Stomach (tissue), 9 donors: ENCODE data around the gene CLIC6. TPM values are rescaled to one million over a fixed set of nuclear protein-coding genes. Genes with fewer than 3 reads are reported as not detected.
"Not testable (repeated sequence)": the region's sequence is repeated elsewhere in the genome, so short reads cannot be mapped to it uniquely, and the experiment has no call there.

Experiments
- DNase-seq, 2 donors: peaks; one replicate each; pipeline versions ENCODE4 v3.0.0 to v3.0.0-alpha.2; 2013 to 2019
- H3K27ac ChIP-seq, 5 donors: fragments of 200-600 bp in 4 of 5; sonication (generic) in 4 of 5; one replicate each; pipeline ENCODE4 v1.5.1; 2013 to 2019; ENCODE audit warnings: mild to moderate bottlenecking in 1 of 5, moderate library complexity in 1 of 5
- H3K27me3 ChIP-seq, 3 donors: fragments of 200-600 bp; sonication (generic); one replicate each; pipeline ENCODE4 v1.5.1; 2017 to 2019; ENCODE audit warnings: mixed run types in 1 of 3
- H3K36me3 ChIP-seq, 4 donors: fragments of 200-600 bp; sonication (generic); 1 replicate in 3 of 4; 2 replicates in 1 of 4; pipeline ENCODE4 v1.5.1; 2016 to 2019
- H3K4me1 ChIP-seq, 4 donors: fragments of 200-600 bp; sonication (generic); one replicate each; pipeline ENCODE4 v1.5.1; 2016 to 2019
- H3K4me3 ChIP-seq, 4 donors: fragments of 200-600 bp; sonication (generic) in 3 of 4; one replicate each; pipeline ENCODE4 v1.5.1; 2016 to 2019; ENCODE audit warnings: mild to moderate bottlenecking in 1 of 4
- H3K9me3 ChIP-seq, 4 donors: fragments of 200-600 bp; sonication (generic); one replicate each; pipeline ENCODE4 v1.5.1; 2016 to 2019
- EP300 ChIP-seq: sonication (generic); formaldehyde crosslinking; IDR thresholded peaks from one replicate; pipeline ENCODE4 v1.6.1; 2017; ENCODE audit warnings: antibody characterized with exemption
- POLR2A ChIP-seq, 4 donors: fragments of 450-650 bp; IDR thresholded peaks; one replicate each; pipeline ENCODE4 v1.6.1; 2016; ENCODE audit warnings: antibody characterized with exemption in 4 of 4, control low read depth in 2 of 4, mild to moderate bottlenecking in 1 of 4, moderate library complexity in 1 of 4
- POLR2AphosphoS5 ChIP-seq, 3 donors: sonication (generic); formaldehyde crosslinking; IDR thresholded peaks; one replicate each; pipeline ENCODE4 v1.6.1; 2016; ENCODE audit warnings: antibody characterized with exemption in 3 of 3
- WGBS, 5 donors: extraction: QIAGEN DNeasy Blood & Tissue Kit in 3 of 5; methylation state at CpG; one replicate each; pipeline versions ENCODE4 v1.1.5 to v1.1.7; 2013 to 2018; 5-methylcytosine and 5-hydroxymethylcytosine counted together
- intact Hi-C: fragments of 100-400 bp; cut with DNase I; formaldehyde crosslinking; loops from one replicate; pipeline ENCODE4 v1.15.1; 2023; ENCODE audit warnings: low total_unique reads
- polyA plus RNA-seq, 3 donors: library from polyadenylated mRNA; stranded (reverse); fragments of 200-250 nt; gene quantifications; one replicate each; pipeline ENCODE4 v1.2.3, GENCODE V29; 2013
- total RNA-seq, 5 donors: library from RNA; depleted of rRNA; stranded (reverse); fragments of >200 nt; gene quantifications; one replicate each; pipeline versions ENCODE4 v1.1.0 to v1.2.3, GENCODE V29; 2014 to 2016
- TF ChIP-seq, protein P1 (sequence below), 7 experiments: fragments of 450-650 bp in 4 of 7; fragments of 200-600 bp in 3 of 7; sonication (generic) in 3 of 7; IDR thresholded peaks; one replicate each; pipeline ENCODE4 v1.5.1; 2016 to 2019; ENCODE audit warnings: antibody characterized with exemption in 7 of 7, control low read depth in 2 of 7, mild to moderate bottlenecking in 1 of 7
- donor health status: healthy with polysubstance abuse.
- donor health status: Bipolar disorder and iron deficiency.
- donor health status: healthy.

The CLIC6 gene
- total and polyA plus RNA-seq, 8 donors = 3.8 to 103 (median 64.8) TPM

DNA sequence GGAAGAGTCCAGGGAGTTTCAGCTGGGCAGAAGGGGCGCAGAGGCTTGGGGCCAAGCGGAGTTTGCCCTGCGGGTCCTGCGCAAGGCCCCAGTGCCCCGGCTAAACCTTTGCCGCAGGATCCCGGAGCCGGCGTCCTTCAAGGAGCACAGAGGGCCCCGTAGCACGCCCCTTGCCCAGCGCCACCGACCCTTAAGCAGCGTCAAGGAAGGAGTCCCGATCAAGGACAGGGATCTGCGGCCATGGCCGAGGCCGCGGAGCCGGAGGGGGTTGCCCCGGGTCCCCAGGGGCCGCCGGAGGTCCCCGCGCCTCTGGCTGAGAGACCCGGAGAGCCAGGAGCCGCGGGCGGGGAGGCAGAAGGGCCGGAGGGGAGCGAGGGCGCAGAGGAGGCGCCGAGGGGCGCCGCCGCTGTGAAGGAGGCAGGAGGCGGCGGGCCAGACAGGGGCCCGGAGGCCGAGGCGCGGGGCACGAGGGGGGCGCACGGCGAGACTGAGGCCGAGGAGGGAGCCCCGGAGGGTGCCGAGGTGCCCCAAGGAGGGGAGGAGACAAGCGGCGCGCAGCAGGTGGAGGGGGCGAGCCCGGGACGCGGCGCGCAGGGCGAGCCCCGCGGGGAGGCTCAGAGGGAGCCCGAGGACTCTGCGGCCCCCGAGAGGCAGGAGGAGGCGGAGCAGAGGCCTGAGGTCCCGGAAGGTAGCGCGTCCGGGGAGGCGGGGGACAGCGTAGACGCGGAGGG lies 520 bp downstream of the CLIC6 start:
- intact Hi-C loops = no loop called here

DNA sequence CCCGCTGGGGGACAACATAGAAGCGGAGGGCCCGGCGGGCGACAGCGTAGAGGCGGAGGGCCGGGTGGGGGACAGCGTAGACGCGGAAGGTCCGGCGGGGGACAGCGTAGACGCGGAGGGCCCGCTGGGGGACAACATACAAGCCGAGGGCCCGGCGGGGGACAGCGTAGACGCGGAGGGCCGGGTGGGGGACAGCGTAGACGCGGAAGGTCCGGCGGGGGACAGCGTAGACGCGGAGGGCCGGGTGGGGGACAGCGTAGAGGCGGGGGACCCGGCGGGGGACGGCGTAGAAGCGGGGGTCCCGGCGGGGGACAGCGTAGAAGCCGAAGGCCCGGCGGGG lies 1.1 kb downstream of the CLIC6 start:
- H3K27ac ChIP-seq = peak overlapping the region; percentile 81 to 92 (median 83)

More for the DNA sequence above, 520 bp downstream of the CLIC6 start:
- Histone ChIP-seq H3K27me3 (peaks cover 3 to 66% (median 19%) of the 10 kb centered on the region in 3 donors), H3K9me3 (no peaks in the 10 kb centered on the region), H3K4me1 (peaks cover 7 to 44% (median 33%) of the 10 kb centered on the region in 4 donors), H3K4me3 (peak overlapping the region; percentile 52 to 69 (median 64)), H3K36me3 (no peaks in the 10 kb centered on the region), H3K27ac (peak overlapping the region; percentile 81 to 92 (median 83))
- peak; percentile 54 to 77 for DNase-seq
- TF ChIP-seq POLR2A (IDR thresholded peaks at IDR 0.05) (no peak), POLR2AphosphoS5 (IDR thresholded peaks at IDR 0.05) (no peak), EP300 (no peak)
- TF ChIP-seq, protein P1, sequence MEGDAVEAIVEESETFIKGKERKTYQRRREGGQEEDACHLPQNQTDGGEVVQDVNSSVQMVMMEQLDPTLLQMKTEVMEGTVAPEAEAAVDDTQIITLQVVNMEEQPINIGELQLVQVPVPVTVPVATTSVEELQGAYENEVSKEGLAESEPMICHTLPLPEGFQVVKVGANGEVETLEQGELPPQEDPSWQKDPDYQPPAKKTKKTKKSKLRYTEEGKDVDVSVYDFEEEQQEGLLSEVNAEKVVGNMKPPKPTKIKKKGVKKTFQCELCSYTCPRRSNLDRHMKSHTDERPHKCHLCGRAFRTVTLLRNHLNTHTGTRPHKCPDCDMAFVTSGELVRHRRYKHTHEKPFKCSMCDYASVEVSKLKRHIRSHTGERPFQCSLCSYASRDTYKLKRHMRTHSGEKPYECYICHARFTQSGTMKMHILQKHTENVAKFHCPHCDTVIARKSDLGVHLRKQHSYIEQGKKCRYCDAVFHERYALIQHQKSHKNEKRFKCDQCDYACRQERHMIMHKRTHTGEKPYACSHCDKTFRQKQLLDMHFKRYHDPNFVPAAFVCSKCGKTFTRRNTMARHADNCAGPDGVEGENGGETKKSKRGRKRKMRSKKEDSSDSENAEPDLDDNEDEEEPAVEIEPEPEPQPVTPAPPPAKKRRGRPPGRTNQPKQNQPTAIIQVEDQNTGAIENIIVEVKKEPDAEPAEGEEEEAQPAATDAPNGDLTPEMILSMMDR (IDR thresholded peaks at IDR 0.05) = no peak
- 1 to 8% (median 3%) methylated on average over 24 to 74 of the region's 74 CpGs for WGBS, 5 donors

DNA sequence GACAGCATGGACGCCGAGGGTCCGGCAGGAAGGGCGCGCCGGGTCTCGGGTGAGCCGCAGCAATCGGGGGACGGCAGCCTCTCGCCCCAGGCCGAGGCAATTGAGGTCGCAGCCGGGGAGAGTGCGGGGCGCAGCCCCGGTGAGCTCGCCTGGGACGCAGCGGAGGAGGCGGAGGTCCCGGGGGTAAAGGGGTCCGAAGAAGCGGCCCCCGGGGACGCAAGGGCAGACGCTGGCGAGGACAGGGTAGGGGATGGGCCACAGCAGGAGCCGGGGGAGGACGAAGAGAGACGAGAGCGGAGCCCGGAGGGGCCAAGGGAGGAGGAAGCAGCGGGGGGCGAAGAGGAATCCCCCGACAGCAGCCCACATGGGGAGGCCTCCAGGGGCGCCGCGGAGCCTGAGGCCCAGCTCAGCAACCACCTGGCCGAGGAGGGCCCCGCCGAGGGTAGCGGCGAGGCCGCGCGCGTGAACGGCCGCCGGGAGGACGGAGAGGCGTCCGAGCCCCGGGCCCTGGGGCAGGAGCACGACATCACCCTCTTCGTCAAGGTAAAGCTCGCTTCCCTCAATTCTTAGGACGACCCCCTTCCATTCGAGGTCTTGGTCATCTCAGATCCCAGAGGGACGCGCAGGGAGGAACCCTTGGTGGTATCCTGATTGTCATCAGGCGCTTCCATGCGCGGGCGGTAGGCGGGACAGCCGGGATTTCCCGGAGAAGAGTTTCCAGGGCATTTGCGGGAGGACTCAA lies 1.6 kb downstream of the CLIC6 start:
- H3K4me3 ChIP-seq = peak overlapping the region; percentile 52 to 69 (median 64)

More for the DNA sequence above, 1.1 kb downstream of the CLIC6 start:
- 1 to 3% (median 2%) methylated on average over 8 to 46 of the region's 46 CpGs for WGBS, 5 donors
- DNase-seq, H3K36me3 ChIP-seq, intact Hi-C loops, H3K9me3 ChIP-seq: not testable (repeated sequence)
- H3K4me1 ChIP-seq = peaks cover 7 to 44% (median 33%) of the 10 kb centered on the region in 4 donors
- peak overlapping the region; percentile 52 to 69 (median 64) for H3K4me3 ChIP-seq
- H3K27me3 ChIP-seq = peaks cover 3 to 67% (median 19%) of the 10 kb centered on the region in 3 donors

DNA sequence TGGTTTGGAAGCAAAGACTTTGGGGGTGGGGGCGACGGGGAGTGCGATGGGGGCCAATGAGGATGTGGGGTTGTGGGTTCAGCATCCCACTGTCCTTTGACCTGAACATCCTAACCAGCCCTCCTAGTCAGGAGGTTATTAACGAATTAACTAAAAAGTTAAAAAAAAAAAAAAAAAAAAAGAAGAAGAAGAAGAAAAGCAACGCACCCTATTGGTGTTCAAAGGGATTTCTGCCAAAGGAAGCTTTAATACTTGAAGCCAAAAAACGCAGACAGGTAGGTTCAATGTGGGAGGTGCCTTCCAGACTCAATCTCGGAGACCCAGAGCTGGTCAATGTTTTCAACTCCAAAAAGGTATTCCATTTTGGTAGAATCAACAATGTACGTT lies 2.2 kb downstream of the CLIC6 start:
- DNase-seq = no peak

More for the DNA sequence above, 1.6 kb downstream of the CLIC6 start:
- Histone ChIP-seq H3K27ac (peak overlapping the region; percentile 81 to 92 (median 83)), H3K4me1 (peaks cover 7 to 44% (median 33%) of the 10 kb centered on the region in 4 donors), H3K9me3 (no peaks in the 10 kb centered on the region), H3K36me3 (no peaks in the 10 kb centered on the region), H3K27me3 (peaks cover 3 to 67% (median 19%) of the 10 kb centered on the region in 3 donors)
- TF ChIP-seq POLR2A (IDR thresholded peaks at IDR 0.05) = no peak
- no peak for TF ChIP-seq POLR2AphosphoS5 (IDR thresholded peaks at IDR 0.05)
- no peak for TF ChIP-seq EP300
- TF ChIP-seq, protein P1 (IDR thresholded peaks at IDR 0.05) = no peak
- peak; percentile 35 to 72 for DNase-seq
- intact Hi-C loops = no loop called here
- WGBS, 5 donors = 1 to 4% (median 2%) methylated on average over 31 to 70 of the region's 70 CpGs

More for the DNA sequence above, 2.2 kb downstream of the CLIC6 start:
- H3K36me3 ChIP-seq = no peaks in the 10 kb centered on the region
- WGBS, 5 donors = 5 to 9% (median 6%) methylated on average over 8 of the region's 8 CpGs
- intact Hi-C loops = no loop called here
- peak overlapping the region in 4 of 5 donors; percentile 81 to 92 (median 82) for H3K27ac ChIP-seq
- TF ChIP-seq EP300 (no peak), POLR2A (IDR thresholded peaks at IDR 0.05) (no peak), POLR2AphosphoS5 (IDR thresholded peaks at IDR 0.05) (no peak)
- TF ChIP-seq, protein P1 (IDR thresholded peaks at IDR 0.05) = no peak
- no peaks in the 10 kb centered on the region for H3K9me3 ChIP-seq
- H3K27me3 ChIP-seq = peaks cover 3 to 67% (median 19%) of the 10 kb centered on the region in 3 donors
- H3K4me3 ChIP-seq = peak overlapping the region; percentile 52 to 69 (median 64)
- H3K4me1 ChIP-seq = peaks cover 7 to 44% (median 33%) of the 10 kb centered on the region in 4 donors
